Lower lobe of right lung (tissue), 2 donors: ENCODE results near the gene CC2D1A. TPM values are rescaled to one million over a fixed set of nuclear protein-coding genes. Genes with fewer than 3 reads are reported as not detected.

Experiments used
- ATAC-seq, 2 donors: fragments of 200-7000 bp; cut with Tn5 transposase; one replicate each; pipeline ENCODE4 v1.9.1; 2020 to 2022; ENCODE audit warnings: mild to moderate bottlenecking in 2 of 2, moderate library complexity in 2 of 2
- DNase-seq: peaks from one replicate; pipeline ENCODE4 v3.0.0-alpha.2; 2020
- H3K27ac ChIP-seq: fragments of 200-600 bp; one replicate; pipeline ENCODE4 v1.8.0; 2022
- H3K27me3 ChIP-seq: fragments of 200-600 bp; one replicate; pipeline ENCODE4 v1.8.0; 2022; ENCODE audit warnings: low read depth
- H3K36me3 ChIP-seq: fragments of 200-600 bp; one replicate; pipeline ENCODE4 v1.8.0; 2022; ENCODE audit warnings: mild to moderate bottlenecking
- H3K4me1 ChIP-seq: fragments of 200-600 bp; one replicate; pipeline ENCODE4 v1.8.0; 2022
- H3K4me3 ChIP-seq: fragments of 200-600 bp; one replicate; pipeline ENCODE4 v1.8.0; 2022; ENCODE audit warnings: mild to moderate bottlenecking
- H3K9me3 ChIP-seq: fragments of 200-600 bp; one replicate; pipeline ENCODE4 v1.8.0; 2022
- intact Hi-C: fragments of 100-400 bp; cut with DNase I; formaldehyde crosslinking; loops from one replicate; pipeline ENCODE4 v1.11.0; 2022
- total RNA-seq: library from RNA; stranded (reverse); fragmentation: NEBNext Ultra II Directional; extraction: Animal tissue kit (Norgen Biotek cat#: 25700); gene quantifications from one replicate; pipeline ENCODE4 v1.2.1, GENCODE V29; 2021
- TF ChIP-seq, protein P1 (sequence below): fragments of 200-600 bp; IDR thresholded peaks from one replicate; pipeline ENCODE4 v1.8.0; 2022; ENCODE audit warnings: antibody characterized with exemption, mild to moderate bottlenecking
- donor health status: DM: no; HTN: yes; CAD: no; lungs with severe emphysema.

CC2D1A gene
- total RNA-seq, 1 donor from 2014 or later = 32.4 TPM

DNA sequence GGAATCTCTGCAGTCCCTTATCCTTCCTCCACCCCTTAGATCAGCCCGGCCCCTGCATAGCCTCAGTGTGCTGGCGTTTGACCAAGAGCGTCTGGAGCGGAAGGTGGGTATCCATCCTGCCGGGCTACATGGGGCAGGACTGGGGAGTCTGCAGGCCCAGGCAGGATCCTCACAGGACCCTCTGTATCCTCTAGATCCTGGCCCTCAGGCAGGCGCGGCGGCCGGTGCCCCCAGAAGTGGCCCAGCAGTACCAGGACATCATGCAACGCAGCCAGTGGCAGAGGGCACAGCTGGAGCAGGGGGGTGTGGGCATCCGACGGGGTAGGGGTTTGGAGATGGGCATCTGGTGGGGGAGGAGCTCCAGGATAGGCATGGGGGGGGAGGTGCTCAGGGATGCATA lies 23.3 kb downstream of the CC2D1A start:
- TF ChIP-seq, protein P1, sequence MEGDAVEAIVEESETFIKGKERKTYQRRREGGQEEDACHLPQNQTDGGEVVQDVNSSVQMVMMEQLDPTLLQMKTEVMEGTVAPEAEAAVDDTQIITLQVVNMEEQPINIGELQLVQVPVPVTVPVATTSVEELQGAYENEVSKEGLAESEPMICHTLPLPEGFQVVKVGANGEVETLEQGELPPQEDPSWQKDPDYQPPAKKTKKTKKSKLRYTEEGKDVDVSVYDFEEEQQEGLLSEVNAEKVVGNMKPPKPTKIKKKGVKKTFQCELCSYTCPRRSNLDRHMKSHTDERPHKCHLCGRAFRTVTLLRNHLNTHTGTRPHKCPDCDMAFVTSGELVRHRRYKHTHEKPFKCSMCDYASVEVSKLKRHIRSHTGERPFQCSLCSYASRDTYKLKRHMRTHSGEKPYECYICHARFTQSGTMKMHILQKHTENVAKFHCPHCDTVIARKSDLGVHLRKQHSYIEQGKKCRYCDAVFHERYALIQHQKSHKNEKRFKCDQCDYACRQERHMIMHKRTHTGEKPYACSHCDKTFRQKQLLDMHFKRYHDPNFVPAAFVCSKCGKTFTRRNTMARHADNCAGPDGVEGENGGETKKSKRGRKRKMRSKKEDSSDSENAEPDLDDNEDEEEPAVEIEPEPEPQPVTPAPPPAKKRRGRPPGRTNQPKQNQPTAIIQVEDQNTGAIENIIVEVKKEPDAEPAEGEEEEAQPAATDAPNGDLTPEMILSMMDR = no peak
- no peak overlapping the region for H3K4me3 ChIP-seq
- peaks cover 53% of the 10 kb centered on the region for H3K36me3 ChIP-seq

DNA sequence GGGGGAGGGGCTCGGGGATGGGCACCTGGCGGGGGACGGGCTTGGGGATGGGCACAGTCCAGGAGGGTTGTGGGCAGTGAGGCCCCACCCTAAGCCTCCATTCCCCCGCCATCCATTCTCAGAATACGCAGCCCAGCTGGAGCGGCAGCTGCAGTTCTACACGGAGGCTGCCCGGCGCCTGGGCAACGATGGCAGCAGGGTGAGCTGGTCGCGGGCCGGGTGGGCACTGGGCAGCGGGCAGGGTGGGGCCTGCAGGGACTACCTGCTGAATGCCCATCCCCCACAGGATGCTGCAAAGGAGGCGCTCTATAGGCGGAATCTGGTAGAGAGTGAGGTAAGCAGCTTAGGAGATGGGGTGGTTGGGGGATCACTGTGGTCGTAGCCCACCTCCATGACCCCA lies 24.0 kb downstream of the CC2D1A start:
- Histone ChIP-seq H3K27me3 (no peaks in the 10 kb centered on the region), H3K4me3 (no peak overlapping the region), H3K36me3 (peaks cover 48% of the 10 kb centered on the region), H3K4me1 (peaks cover 11% of the 10 kb centered on the region), H3K9me3 (no peaks in the 10 kb centered on the region), H3K27ac (no peak overlapping the region)
- TF ChIP-seq, protein P1 = no peak
- no peak for ATAC-seq
- DNase-seq = no peak
- intact Hi-C loops = no loop called here

More for the DNA sequence above, 23.3 kb downstream of the CC2D1A start:
- no peak overlapping the region for H3K27ac ChIP-seq
- DNase-seq (no peak), ATAC-seq (no peak)
- H3K4me1 ChIP-seq = peaks cover 11% of the 10 kb centered on the region
- intact Hi-C loops = no loop called here
- no peaks in the 10 kb centered on the region for H3K27me3 ChIP-seq
- no peaks in the 10 kb centered on the region for H3K9me3 ChIP-seq

DNA sequence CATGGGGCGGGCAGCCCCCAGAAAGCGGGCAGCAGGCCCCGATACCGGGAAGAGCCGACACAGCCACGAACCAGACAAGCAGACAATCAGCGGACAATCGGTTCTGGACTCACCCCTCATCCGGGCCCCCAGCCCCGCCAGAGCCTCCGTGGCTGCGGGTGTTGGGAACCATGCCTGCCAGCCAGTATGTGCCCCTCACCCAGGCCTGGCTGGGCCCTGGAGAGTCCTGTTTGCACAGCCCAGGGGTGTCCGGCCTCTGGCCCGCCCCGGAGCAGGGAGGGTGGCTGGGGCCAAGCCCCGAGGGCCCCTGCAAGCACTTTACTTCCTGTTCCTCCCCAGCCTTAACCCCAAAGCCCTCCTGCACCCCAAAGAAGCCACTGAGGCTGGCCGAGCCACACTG lies 24.4 kb downstream of the CC2D1A start:
- no peak for DNase-seq
- Histone ChIP-seq H3K27me3 (no peaks in the 10 kb centered on the region), H3K9me3 (no peaks in the 10 kb centered on the region), H3K4me3 (no peak overlapping the region), H3K4me1 (peaks cover 11% of the 10 kb centered on the region), H3K36me3 (peaks cover 44% of the 10 kb centered on the region), H3K27ac (no peak overlapping the region)
- ATAC-seq = no peak
- TF ChIP-seq, protein P1 = no peak
- intact Hi-C loops = no loop called here

DNA sequence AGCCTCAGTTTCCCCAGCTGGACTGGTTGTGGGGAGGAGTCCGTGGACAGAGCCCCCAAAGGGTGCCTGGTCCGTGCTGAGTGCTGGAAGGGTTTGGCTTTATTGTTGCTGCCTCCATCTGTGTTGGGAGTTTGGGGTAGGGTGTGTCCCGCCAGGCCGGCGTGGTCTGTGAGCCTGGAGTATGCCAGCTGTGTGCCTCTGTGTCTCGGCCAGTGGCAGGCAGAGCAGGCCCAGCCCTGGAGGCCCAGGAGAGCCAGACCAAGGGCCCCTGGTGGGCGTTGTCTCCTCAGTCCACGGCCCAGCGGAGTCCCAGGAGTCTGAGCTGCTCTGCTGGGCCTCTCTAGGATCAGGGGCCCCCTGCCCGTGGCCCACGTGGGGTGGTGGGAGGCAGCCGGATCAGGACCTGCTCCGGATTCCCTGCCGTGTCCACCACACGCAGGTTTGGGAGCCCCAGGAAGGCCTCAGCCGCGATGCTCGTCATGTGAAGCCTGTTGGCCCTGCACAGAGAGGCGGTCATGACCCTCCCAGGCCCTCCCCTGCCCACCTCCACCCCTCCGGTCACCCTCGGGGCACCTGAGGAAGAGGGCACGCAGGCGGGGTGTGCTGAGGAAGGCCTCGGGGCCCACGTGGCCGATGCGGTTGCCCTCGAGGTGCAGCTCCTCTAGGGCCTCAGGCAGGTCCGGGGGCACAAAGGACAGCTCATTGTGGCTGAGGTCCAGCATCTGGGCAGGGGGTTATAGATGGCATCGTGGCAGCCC lies 25.6 kb downstream of the CC2D1A start:
- no peaks in the 10 kb centered on the region for H3K9me3 ChIP-seq
- no peak overlapping the region for H3K27ac ChIP-seq
- H3K4me1 ChIP-seq = peaks cover 4% of the 10 kb centered on the region
- intact Hi-C loops = no loop called here
- DNase-seq (no peak), ATAC-seq (no peak)
- H3K4me3 ChIP-seq = no peak overlapping the region
- H3K36me3 ChIP-seq = peaks cover 36% of the 10 kb centered on the region
- no peaks in the 10 kb centered on the region for H3K27me3 ChIP-seq
- TF ChIP-seq, protein P1 = no peak

- H3K36me3 ChIP-seq = peaks cover 30% of the 10 kb centered on the region
- no peak overlapping the region for H3K4me3 ChIP-seq
- no peaks in the 10 kb centered on the region for H3K4me1 ChIP-seq
- intact Hi-C loops = no loop called here
- TF ChIP-seq, protein P1 = no peak
- no peak for DNase-seq
- H3K9me3 ChIP-seq = no peaks in the 10 kb centered on the region
- H3K27ac ChIP-seq = no peak overlapping the region
- no peaks in the 10 kb centered on the region for H3K27me3 ChIP-seq
- ATAC-seq = no peak
Measured at GRCh38 chr19:13932149-13932637, 26.2 kb downstream of the CC2D1A start.
